ENCODE measurements around the gene ACKR3.

Gene ACKR3

GRCh38 chr2:236548179-236548921 lies 21.3 kb upstream of the ACKR3 start:
- no peak for DNase-seq (ENCODE audit: low read depth, low spot score)
- no peak overlapping the region for H3K27ac ChIP-seq

GRCh38 chr2:236549165-236549564 lies 20.5 kb upstream of the ACKR3 start:
- no peak for DNase-seq (ENCODE audit: low read depth, low spot score)
- H3K27ac ChIP-seq = no peak overlapping the region

GRCh38 chr2:236550290-236550689 lies 19.3 kb upstream of the ACKR3 start:
- no peak overlapping the region for H3K27ac ChIP-seq
- no peak for DNase-seq (ENCODE audit: low read depth, low spot score)

GRCh38 chr2:236550701-236551465 lies 18.7 kb upstream of the ACKR3 start:
- DNase-seq (ENCODE audit: low read depth, low spot score) = no peak
- no peak overlapping the region for H3K27ac ChIP-seq

- no peak overlapping the region for H3K27ac ChIP-seq
- DNase-seq (ENCODE audit: low read depth, low spot score) = no peak
These were observed 18.0 kb upstream of the ACKR3 start for GRCh38 chr2:236551471-236552211.

GRCh38 chr2:236552212-236552542 lies 17.4 kb upstream of the ACKR3 start:
- H3K27ac ChIP-seq = no peak overlapping the region
- DNase-seq (ENCODE audit: low read depth, low spot score) = no peak

GRCh38 chr2:236552581-236553363 lies 16.9 kb upstream of the ACKR3 start:
- no peak overlapping the region for H3K27ac ChIP-seq

GRCh38 chr2:236553522-236553921 lies 16.1 kb upstream of the ACKR3 start:
- H3K27ac ChIP-seq = no peak overlapping the region
- no peak for DNase-seq (ENCODE audit: low read depth, low spot score)

More at GRCh38 chr2:236552581-236553363, 16.9 kb upstream of the ACKR3 start:
- DNase-seq (ENCODE audit: low read depth, low spot score) = no peak

GRCh38 chr2:236554629-236555282 lies 14.9 kb upstream of the ACKR3 start:
- H3K27ac ChIP-seq = no peak overlapping the region
- no peak for DNase-seq (ENCODE audit: low read depth, low spot score)

GRCh38 chr2:236555481-236555880 lies 14.1 kb upstream of the ACKR3 start:
- no peak for DNase-seq (ENCODE audit: low read depth, low spot score)
- H3K27ac ChIP-seq = no peak overlapping the region

GRCh38 chr2:236557306-236558030 lies 12.2 kb upstream of the ACKR3 start:
- H3K27ac ChIP-seq = no peak overlapping the region
- DNase-seq (ENCODE audit: low read depth, low spot score) = no peak

- no peak for DNase-seq (ENCODE audit: low read depth, low spot score)
- no peak overlapping the region for H3K27ac ChIP-seq
These were observed 11.6 kb upstream of the ACKR3 start for GRCh38 chr2:236558036-236558435.

- no peak overlapping the region for H3K27ac ChIP-seq
- no peak for DNase-seq (ENCODE audit: low read depth, low spot score)
These were observed 10.3 kb upstream of the ACKR3 start for GRCh38 chr2:236558993-236559978.

GRCh38 chr2:236561874-236562273 lies 7.8 kb upstream of the ACKR3 start:
- no peak overlapping the region for H3K27ac ChIP-seq
- DNase-seq (ENCODE audit: low read depth, low spot score) = no peak

- no peak for DNase-seq (ENCODE audit: low read depth, low spot score)
These were observed 7.2 kb upstream of the ACKR3 start for GRCh38 chr2:236562434-236562833.

GRCh38 chr2:236563953-236564352 lies 5.7 kb upstream of the ACKR3 start:
- DNase-seq (ENCODE audit: low read depth, low spot score) = no peak
- no peak overlapping the region for H3K27ac ChIP-seq

More at GRCh38 chr2:236562434-236562833, 7.2 kb upstream of the ACKR3 start:
- H3K27ac ChIP-seq = no peak overlapping the region

- no peak overlapping the region for H3K27ac ChIP-seq
- DNase-seq (ENCODE audit: low read depth, low spot score) = no peak
These were observed 4.4 kb upstream of the ACKR3 start for GRCh38 chr2:236565212-236565611.

- no peak overlapping the region for H3K27ac ChIP-seq
- no peak for DNase-seq (ENCODE audit: low read depth, low spot score)
These were observed 3.7 kb upstream of the ACKR3 start for GRCh38 chr2:236565879-236566402.

Data from epithelial cell of prostate (primary cell).